OCI-LY3 (cell line): ENCODE data around the gene ADAP2.

Experiments used
- H2AFZ ChIP-seq: fragments of 200-600, 300-600 bp; shearing (Covaris generic); 2 replicates; pipeline ENCODE4 v1.6.0; 2014; ENCODE audit warnings: antibody characterized with exemption, low read depth, low read length
- H3K27ac ChIP-seq: fragments of 200-600, 300-600 bp; sonication (generic); 2 replicates; pipeline ENCODE4 v1.5.1; 2014; ENCODE audit warnings: mild to moderate bottlenecking, low read length, moderate library complexity, mixed read lengths
- H3K27me3 ChIP-seq: fragments of 200-600, 300-600 bp; sonication (generic); 2 replicates; pipeline ENCODE4 v1.6.1; 2014; ENCODE audit warnings: low read depth, low read length, mixed read lengths
- H3K36me3 ChIP-seq: fragments of 200-600, 300-600 bp; sonication (generic); replicated peaks from 2 replicates; pipeline ENCODE3; 2014; ENCODE audit warnings: low read depth, low read length, mixed read lengths
- H3K4me1 ChIP-seq: fragments of 300-600, 200-600 bp; sonication (generic); 2 replicates; pipeline ENCODE4 v1.6.1; 2014; ENCODE audit warnings: low read length, mixed read lengths
- H3K4me2 ChIP-seq: fragments of 200-600, 300-600 bp; sonication (generic); 2 replicates; pipeline ENCODE4 v1.6.1; 2014; ENCODE audit warnings: low read length, mixed read lengths
- H3K4me3 ChIP-seq: fragments of 300-600, 200-600 bp; sonication (generic); 2 replicates; pipeline ENCODE4 v1.5.1; 2014; ENCODE audit warnings: antibody characterized with exemption, mild to moderate bottlenecking, low read length, moderate library complexity
- H3K79me2 ChIP-seq: fragments of 300-600, 200-600 bp; shearing (Covaris generic); 2 replicates; pipeline ENCODE4 v1.6.1; 2014; ENCODE audit warnings: mild to moderate bottlenecking, low read length, mixed read lengths
- H3K9ac ChIP-seq: fragments of 300-600, 200-600 bp; shearing (Covaris generic); 2 replicates; pipeline ENCODE4 v1.6.0; 2014; ENCODE audit warnings: mild to moderate bottlenecking, low read length, moderate library complexity
- H3K9me3 ChIP-seq: fragments of 200-600, 300-600 bp; shearing (Covaris generic); 2 replicates; pipeline ENCODE4 v1.6.1; 2014; ENCODE audit warnings: low read length, mixed read lengths; ENCODE audit not compliant: insufficient read depth
- H4K20me1 ChIP-seq: fragments of 200-600, 300-600 bp; sonication (generic); 2 replicates; pipeline ENCODE4 v1.6.1; 2016; ENCODE audit warnings: low read length, mixed read lengths; ENCODE audit not compliant: insufficient read depth
- CTCF ChIP-seq: fragments of 200-600, 300-600 bp; sonication (generic); IDR thresholded peaks from 2 replicates; pipeline ENCODE4 v1.5.1; 2014; ENCODE audit warnings: antibody characterized with exemption, low read length, low read depth
- EZH2phosphoT487 ChIP-seq: fragments of 200-600 bp; shearing (Covaris generic); IDR thresholded peaks from 2 replicates; pipeline ENCODE4 v1.6.1; 2018; ENCODE audit warnings: antibody characterized with exemption, mixed run types, low read depth

Gene ADAP2

GRCh38 chr17:30920683-30921543 is 832 bp upstream of the ADAP2 start:
- TF ChIP-seq EZH2phosphoT487 (no peak), CTCF (no peak)
- Histone ChIP-seq H3K4me3 (peak overlapping the region; percentile 83), H3K27ac (no peak overlapping the region), H3K27me3 (peaks cover 18% of the 10 kb centered on the region; the same call in 1 of the 2 replicates), H3K9ac (peak overlapping the region; percentile 58), H2AFZ (peak overlapping the region; percentile 95; the same call in 1 of the 2 replicates), H3K36me3 (no peaks in the 10 kb centered on the region), H3K4me1 (peaks cover 11% of the 10 kb centered on the region), H3K4me2 (peak overlapping the region; percentile 91), H3K79me2 (no peaks in the 10 kb centered on the region), H3K9me3 (no peaks in the 10 kb centered on the region), H4K20me1 (no peaks in the 10 kb centered on the region)

GRCh38 chr17:30922235-30923030 is 688 bp downstream of the ADAP2 start:
- H3K4me3 ChIP-seq: peak overlapping the region; percentile 83
- H3K79me2 ChIP-seq: no peaks in the 10 kb centered on the region
- H3K9ac ChIP-seq: peak overlapping the region; percentile 58
- H3K4me2 ChIP-seq: peak overlapping the region; percentile 91
- H4K20me1 ChIP-seq: no peaks in the 10 kb centered on the region
- peaks cover 18% of the 10 kb centered on the region; the same call in 1 of the 2 replicates for H3K27me3 ChIP-seq
- H3K27ac ChIP-seq: no peak overlapping the region
- H3K36me3 ChIP-seq: no peaks in the 10 kb centered on the region
- H3K9me3 ChIP-seq: no peaks in the 10 kb centered on the region
- peak overlapping the region; percentile 95; the same call in 1 of the 2 replicates for H2AFZ ChIP-seq
- TF ChIP-seq EZH2phosphoT487: no peak
- no peak for TF ChIP-seq CTCF
- H3K4me1 ChIP-seq: peaks cover 22% of the 10 kb centered on the region

- no peaks in the 10 kb centered on the region for H4K20me1 ChIP-seq
- peaks cover 18% of the 10 kb centered on the region; the same call in 1 of the 2 replicates for H3K27me3 ChIP-seq
- no peaks in the 10 kb centered on the region for H3K9me3 ChIP-seq
- no peak overlapping the region for H3K4me2 ChIP-seq
- H3K4me3 ChIP-seq: no peak overlapping the region
- H3K36me3 ChIP-seq: no peaks in the 10 kb centered on the region
- peaks cover 22% of the 10 kb centered on the region for H3K4me1 ChIP-seq
- H3K79me2 ChIP-seq: no peaks in the 10 kb centered on the region
- H3K9ac ChIP-seq: no peak overlapping the region
- no peak overlapping the region for H2AFZ ChIP-seq
- TF ChIP-seq CTCF: no peak
- no peak for TF ChIP-seq EZH2phosphoT487
- no peak overlapping the region for H3K27ac ChIP-seq
Observed at GRCh38 chr17:30924341-30924740, 2.6 kb downstream of the ADAP2 start.

GRCh38 chr17:30926516-30926915 is 4.8 kb downstream of the ADAP2 start:
- Histone ChIP-seq H3K27ac (no peak overlapping the region), H3K36me3 (no peaks in the 10 kb centered on the region), H3K9me3 (no peaks in the 10 kb centered on the region), H2AFZ (no peak overlapping the region), H3K9ac (no peak overlapping the region), H3K79me2 (no peaks in the 10 kb centered on the region), H4K20me1 (no peaks in the 10 kb centered on the region), H3K4me2 (0 out of 2 replicates have a peak overlapping the region, but pooled peaks have one; percentile 11), H3K27me3 (peaks cover 10% of the 10 kb centered on the region; the same call in 1 of the 2 replicates), H3K4me1 (peaks cover 15% of the 10 kb centered on the region), H3K4me3 (no peak overlapping the region)
- TF ChIP-seq CTCF (no peak), EZH2phosphoT487 (no peak)
